Adrenal gland (tissue), 12 donors: ENCODE measurements around the gene CDK15. TPM values are rescaled to one million over a fixed set of nuclear protein-coding genes. Genes with fewer than 3 reads are reported as not detected.

Experiments used
- DNase-seq, 7 donors: peaks; one replicate each; pipeline ENCODE4 v3.0.0-alpha.2; 2019 to 2020
- H3K27ac ChIP-seq, 5 donors: fragments of 200-600 bp; sonication (generic) in 4 of 5; 1 replicate in 3 of 5; 2 replicates in 2 of 5; pipeline versions ENCODE4 v1.5.1 to v1.8.0; 2016 to 2020; ENCODE audit warnings: mild to moderate bottlenecking in 1 of 5
- H3K27me3 ChIP-seq: fragments of 200-600 bp; 2 replicates; pipeline ENCODE4 v1.8.0; 2021
- H3K36me3 ChIP-seq, 2 donors: fragments of 200-600 bp; replicated peaks in 1 of 2; 1 replicate in 1 of 2; 2 replicates in 1 of 2; pipeline versions ENCODE4 v1.5.1 to v1.8.0; 2018 to 2022
- H3K4me1 ChIP-seq, 2 donors: fragments of 200-600 bp; replicated peaks in 1 of 2; 1 replicate in 1 of 2; 2 replicates in 1 of 2; pipeline versions ENCODE4 v1.5.1 to v1.8.0; 2018 to 2021
- H3K4me3 ChIP-seq, 4 donors: fragments of 200-600 bp; sonication (generic) in 3 of 4; one replicate each; pipeline ENCODE4 v1.5.1; 2016 to 2018
- H3K9me3 ChIP-seq, 3 donors: fragments of 200-600 bp; sonication (generic) in 1 of 3; replicated peaks in 1 of 3; 1 replicate in 2 of 3; 2 replicates in 1 of 3; pipeline versions ENCODE4 v1.5.1 to v1.8.0; 2016 to 2021
- POLR2A ChIP-seq, 2 donors: fragments of 450-650 bp; IDR thresholded peaks; one replicate each; pipeline ENCODE4 v1.6.1; 2017; ENCODE audit warnings: antibody characterized with exemption in 2 of 2, mild to moderate bottlenecking in 2 of 2, moderate library complexity in 1 of 2
- WGBS, 4 donors: extraction: QIAGEN DNeasy Blood & Tissue Kit in 2 of 4; methylation state at CpG; one replicate each; pipeline versions ENCODE4 v1.1.5 to v1.1.7; 2013 to 2017; 5-methylcytosine and 5-hydroxymethylcytosine counted together
- intact Hi-C, 2 donors: fragments of 100-400 bp; cut with DNase I; formaldehyde crosslinking; loops; one replicate each; pipeline versions ENCODE4 v1.14.1 to v1.15.0; 2022 to 2023
- polyA plus RNA-seq, 3 donors: library from polyadenylated mRNA; stranded (reverse); fragments of 200-250 nt in 2 of 3; fragments of 350-450 nt in 1 of 3; fragmentation: Illumina TruSeq in 1 of 3; extraction: RNeasy Lipid Tissue Mini Kit (QIAGEN cat#74804) in 1 of 3; gene quantifications; one replicate each; pipeline ENCODE4 v1.2.3, GENCODE V29; 2013 to 2014
- total RNA-seq, 9 donors: library from RNA; depleted of rRNA in 4 of 9; stranded (reverse); fragments of >200 nt in 4 of 9; fragments of 120-200 nt in 1 of 9; fragmentation: NEBNext Ultra II Directional in 1 of 9; extraction: Animal tissue kit (Norgen Biotek cat#: 25700) in 1 of 9; gene quantifications; one replicate each; pipeline versions ENCODE4 v1.1.0 to v1.2.4, GENCODE V29; 2013 to 2023
- TF ChIP-seq, protein P1 (sequence below), 6 experiments: fragments of 450-650 bp in 4 of 6; fragments of 200-600 bp in 2 of 6; sonication (generic) in 1 of 6; IDR thresholded peaks; 1 replicate in 5 of 6; 2 replicates in 1 of 6; pipeline versions ENCODE4 v1.5.1 to v1.8.0; 2016 to 2021; ENCODE audit warnings: antibody characterized with exemption in 6 of 6, mild to moderate bottlenecking in 2 of 6, moderate library complexity in 1 of 6
- donor health status: healthy with polysubstance abuse.
- donor health status: Bipolar disorder and iron deficiency.
- donor health status: DM: yes; HTN: yes; CAD: no.
- donor health status: DM: no; HTN: no; CAD: no.
- donor health status: DM: no; HTN: no; CAD: no.
- donor health status: DM: yes; HTN: yes; CAD: no.

CDK15 gene
- total and polyA plus RNA-seq, 12 donors = 0.06 to 1.2 (median 0.14) TPM; not detected in 1

- intact Hi-C loops = no loop called here
- no peak for DNase-seq
- Histone ChIP-seq H3K9me3 (no peaks in the 10 kb centered on the region), H3K36me3 (no peaks in the 10 kb centered on the region), H3K4me1 (no peaks in the 10 kb centered on the region), H3K27ac (no peak overlapping the region), H3K27me3 (no peaks in the 10 kb centered on the region), H3K4me3 (no peak overlapping the region)
- 88 to 96% (median 91%) methylated on average over 5 of the region's 5 CpGs for WGBS, 4 donors
- no peak for TF ChIP-seq POLR2A (IDR thresholded peaks at IDR 0.05)
- TF ChIP-seq, protein P1, sequence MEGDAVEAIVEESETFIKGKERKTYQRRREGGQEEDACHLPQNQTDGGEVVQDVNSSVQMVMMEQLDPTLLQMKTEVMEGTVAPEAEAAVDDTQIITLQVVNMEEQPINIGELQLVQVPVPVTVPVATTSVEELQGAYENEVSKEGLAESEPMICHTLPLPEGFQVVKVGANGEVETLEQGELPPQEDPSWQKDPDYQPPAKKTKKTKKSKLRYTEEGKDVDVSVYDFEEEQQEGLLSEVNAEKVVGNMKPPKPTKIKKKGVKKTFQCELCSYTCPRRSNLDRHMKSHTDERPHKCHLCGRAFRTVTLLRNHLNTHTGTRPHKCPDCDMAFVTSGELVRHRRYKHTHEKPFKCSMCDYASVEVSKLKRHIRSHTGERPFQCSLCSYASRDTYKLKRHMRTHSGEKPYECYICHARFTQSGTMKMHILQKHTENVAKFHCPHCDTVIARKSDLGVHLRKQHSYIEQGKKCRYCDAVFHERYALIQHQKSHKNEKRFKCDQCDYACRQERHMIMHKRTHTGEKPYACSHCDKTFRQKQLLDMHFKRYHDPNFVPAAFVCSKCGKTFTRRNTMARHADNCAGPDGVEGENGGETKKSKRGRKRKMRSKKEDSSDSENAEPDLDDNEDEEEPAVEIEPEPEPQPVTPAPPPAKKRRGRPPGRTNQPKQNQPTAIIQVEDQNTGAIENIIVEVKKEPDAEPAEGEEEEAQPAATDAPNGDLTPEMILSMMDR (IDR thresholded peaks at IDR 0.05) = no peak
Measured at GRCh38 chr2:201924453-201924852, 118.1 kb downstream of the CDK15 start.

- Histone ChIP-seq H3K27ac (no peak overlapping the region), H3K4me1 (no peaks in the 10 kb centered on the region), H3K4me3 (no peak overlapping the region), H3K36me3 (no peaks in the 10 kb centered on the region), H3K27me3 (no peaks in the 10 kb centered on the region), H3K9me3 (no peaks in the 10 kb centered on the region)
- TF ChIP-seq, protein P1 (IDR thresholded peaks at IDR 0.05) = no peak
- TF ChIP-seq POLR2A (IDR thresholded peaks at IDR 0.05) = no peak
- intact Hi-C loops = no loop called here
- DNase-seq = no peak
- 87 to 92% (median 91%) methylated on average over 5 of the region's 5 CpGs for whole genome bisulfite sequencing, 4 donors
Measured at GRCh38 chr2:201925056-201925455, 118.7 kb downstream of the CDK15 start.

DNA sequence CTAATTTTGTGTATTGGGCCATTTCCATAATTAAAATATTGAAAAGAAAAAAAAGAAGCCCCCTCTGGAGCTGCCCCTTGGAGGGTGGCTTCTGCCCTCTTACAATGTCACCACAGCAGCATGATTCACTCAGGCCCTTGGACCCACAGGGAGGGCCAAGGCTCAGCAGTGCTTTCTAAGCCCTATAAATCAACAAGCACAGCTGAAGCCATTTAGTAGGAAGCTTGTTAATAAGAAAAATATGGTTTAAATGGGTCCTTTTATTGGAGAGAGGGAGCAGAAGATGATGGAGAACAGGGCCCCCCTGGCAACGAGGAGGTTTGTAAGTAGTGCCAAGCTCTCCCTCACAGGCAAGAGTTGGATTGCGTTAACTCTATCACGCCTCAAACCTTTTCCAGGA is 119.7 kb downstream of the CDK15 start:
- H3K27me3 ChIP-seq = no peaks in the 10 kb centered on the region
- WGBS, 4 donors = 67 to 78% (median 71%) methylated on average over 3 of the region's 3 CpGs
- H3K9me3 ChIP-seq = no peaks in the 10 kb centered on the region
- no peak overlapping the region for H3K4me3 ChIP-seq
- no peak overlapping the region for H3K27ac ChIP-seq
- TF ChIP-seq POLR2A (IDR thresholded peaks at IDR 0.05) = no peak
- TF ChIP-seq, protein P1 (IDR thresholded peaks at IDR 0.05) = no peak
- H3K36me3 ChIP-seq = no peaks in the 10 kb centered on the region
- H3K4me1 ChIP-seq = no peaks in the 10 kb centered on the region
- intact Hi-C loops = no loop called here
- no peak for DNase-seq

DNA sequence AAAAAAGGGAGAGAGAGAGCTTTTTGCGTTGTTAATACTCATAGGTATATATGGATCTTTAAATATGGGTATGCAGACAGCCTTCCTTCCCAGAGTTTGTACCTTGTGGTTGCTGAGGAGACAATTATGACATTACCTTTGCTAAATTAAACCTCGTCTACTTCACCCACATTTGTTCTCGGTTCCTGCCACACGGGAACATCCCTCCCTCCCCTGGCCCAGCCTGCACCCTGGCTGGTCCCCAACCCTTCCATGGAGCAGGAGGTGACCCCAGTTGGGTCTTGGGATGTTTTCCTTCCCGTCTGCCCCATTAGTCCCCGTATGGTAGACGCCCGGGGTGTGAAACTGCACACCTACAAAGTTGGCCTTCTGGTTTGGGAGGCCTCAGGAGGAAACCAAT is 122.0 kb downstream of the CDK15 start:
- Histone ChIP-seq H3K27me3 (no peaks in the 10 kb centered on the region), H3K36me3 (no peaks in the 10 kb centered on the region), H3K4me1 (no peaks in the 10 kb centered on the region), H3K4me3 (no peak overlapping the region), H3K27ac (no peak overlapping the region), H3K9me3 (no peaks in the 10 kb centered on the region)
- no peak for TF ChIP-seq POLR2A (IDR thresholded peaks at IDR 0.05)
- TF ChIP-seq, protein P1 (IDR thresholded peaks at IDR 0.05) = no peak
- WGBS, 4 donors = 81 to 95% (median 86%) methylated on average over 8 of the region's 8 CpGs
- no peak for DNase-seq
- intact Hi-C loops = no loop called here
